Endothelial cell of umbilical vein (primary cell): ENCODE results near the gene CIC. TPM values are rescaled to one million over a fixed set of nuclear protein-coding genes. Genes with fewer than 3 reads are reported as not detected.

ENCODE experiments used
- BruUV-seq: library from RNA; stranded (reverse); fragments of 400-500 nt; replicated peaks from 2 replicates; lab custom pipeline; 2021; lab: Mats Ljungman, UMichigan
- CTCF ChIA-PET: fragments of 300-600, 350-600 bp; sonication (Branson Sonifier 250); formaldehyde crosslinking; loops from one replicate; lab custom pipeline; 2021; ENCODE audit warnings: antibody characterized with exemption, inconsistent platforms; lab: Charles Lee
- POLR2A ChIA-PET: fragments of 300-600, 350-600 bp; sonication (Branson Sonifier 250); formaldehyde crosslinking; loops from one replicate; lab custom pipeline; 2021; ENCODE audit warnings: antibody characterized with exemption, inconsistent platforms; lab: Charles Lee
- DNase-seq: peaks from one replicate; pipeline ENCODE4 v3.0.0-alpha.2; 2011; ENCODE audit warnings: low read depth, low spot score
- FAIRE-seq: peaks from 2 replicates; lab custom pipeline; 2011; peaks lifted over from hg19 to GRCh38; lab: Jason Lieb, UNC
- H2AFZ ChIP-seq: 2 replicates; pipeline ENCODE4 v1.6.0; 2012; ENCODE audit warnings: low read depth, low read length, control low read depth, inconsistent platforms
- H3K27ac ChIP-seq: 2 replicates; pipeline ENCODE4 v1.5.1; 2011; ENCODE audit warnings: low read depth, mild to moderate bottlenecking, control low read depth, low read length, moderate library complexity; ENCODE audit not compliant: insufficient read depth
- H3K27me3 ChIP-seq, 2 experiments: 2 replicates each; pipeline versions ENCODE4 v1.6.0 to v1.6.1; 2011; ENCODE audit warnings: low read length in 2 of 2, mixed read lengths in 1 of 2; ENCODE audit not compliant: control insufficient read depth in 2 of 2, insufficient read depth in 2 of 2
- H3K36me3 ChIP-seq, 2 experiments: 2 replicates in 1 of 2; 3 replicates in 1 of 2; pipeline ENCODE4 v1.5.1; 2011; ENCODE audit warnings: low read length in 2 of 2, mild to moderate bottlenecking in 1 of 2, moderate library complexity in 1 of 2; ENCODE audit not compliant: control insufficient read depth in 2 of 2, insufficient read depth in 2 of 2; ENCODE audit errors: extremely low read depth in 1 of 2
- H3K4me1 ChIP-seq: 3 replicates; pipeline ENCODE4 v1.5.1; 2011; ENCODE audit warnings: mild to moderate bottlenecking, low read length; ENCODE audit not compliant: control insufficient read depth, insufficient read depth; ENCODE audit errors: extremely low read depth
- H3K4me2 ChIP-seq: 2 replicates; pipeline ENCODE4 v1.6.1; 2011; ENCODE audit warnings: low read length, control low read depth, mixed read lengths; ENCODE audit not compliant: insufficient read depth
- H3K4me3 ChIP-seq, 3 experiments: fragments of 200-600 bp in 1 of 3; sonication (generic), shearing (Covaris generic) in 1 of 3; replicated peaks in 1 of 3; 2 replicates each; pipeline ENCODE4 v1.5.1; 2011 to 2016; ENCODE audit warnings: control low read depth in 3 of 3, low read length in 3 of 3, mild to moderate bottlenecking in 2 of 3, inconsistent platforms in 1 of 3, low read depth in 1 of 3, moderate library complexity in 1 of 3; ENCODE audit not compliant: insufficient read depth in 1 of 3
- H3K79me2 ChIP-seq: 2 replicates; pipeline ENCODE4 v1.6.0; 2012; ENCODE audit warnings: low read length, inconsistent platforms; ENCODE audit not compliant: control insufficient read depth, insufficient read depth
- H3K9ac ChIP-seq: replicated peaks from 2 replicates; pipeline ENCODE3; 2011; ENCODE audit warnings: low read length, control low read depth; ENCODE audit not compliant: insufficient read depth; ENCODE audit errors: extremely low read depth
- H3K9me1 ChIP-seq: replicated peaks from 3 replicates; pipeline ENCODE4 v1.6.0; 2011; ENCODE audit warnings: mild to moderate bottlenecking, low read length; ENCODE audit not compliant: control insufficient read depth, insufficient read depth; ENCODE audit errors: extremely low read depth
- H3K9me3 ChIP-seq: replicated peaks from 2 replicates; pipeline ENCODE4 v1.5.1; 2012; ENCODE audit warnings: low read length, inconsistent platforms; ENCODE audit not compliant: control insufficient read depth, insufficient read depth
- H4K20me1 ChIP-seq: replicated peaks from 2 replicates; pipeline ENCODE3; 2011; ENCODE audit warnings: mild to moderate bottlenecking, low read length; ENCODE audit not compliant: control insufficient read depth, insufficient read depth; ENCODE audit errors: extremely low read depth
- FOS ChIP-seq: IDR thresholded peaks from 2 replicates; pipeline ENCODE4 v1.6.1; 2011; ENCODE audit warnings: mild to moderate bottlenecking, low read length, moderate library complexity, borderline replicate concordance; ENCODE audit not compliant: insufficient read depth
- MYC ChIP-seq: IDR thresholded peaks from one replicate; pipeline ENCODE4 v1.6.1; 2011; ENCODE audit warnings: mild to moderate bottlenecking, low read depth, low read length
- POLR2A ChIP-seq: IDR thresholded peaks from 2 replicates; pipeline ENCODE4 v1.6.1; 2012; ENCODE audit warnings: low read depth, mild to moderate bottlenecking, control low read depth, low read length
- POLR2AphosphoS5 ChIP-seq: IDR thresholded peaks from 2 replicates; pipeline ENCODE4 v1.6.1; 2012; ENCODE audit warnings: low read depth, mild to moderate bottlenecking, control low read depth, low read length, moderate library complexity; ENCODE audit not compliant: insufficient read depth
- dilution Hi-C: fragments of 300-500 bp; cut with MboI; formaldehyde crosslinking; loops from one replicate; pipeline ENCODE4 v1.15.0; 2019; ENCODE audit warnings: low sequenced_read_pairs; ENCODE audit not compliant: extremely low pct_ligation_motif_present
- intact Hi-C: fragments of 100-400 bp; cut with micrococcal nuclease; formaldehyde crosslinking; loops from one replicate; pipeline ENCODE4 v1.10.0; 2022
- polyA plus RNA-seq, 4 experiments: library from polyadenylated mRNA; depleted of rRNA in 3 of 4; stranded (reverse) in 3 of 4; unstranded in 1 of 4; fragments of >200 nt; gene quantifications; 2 replicates each; pipeline versions ENCODE4 v1.2.1 to v1.2.3, GENCODE V29; 2011 to 2012; ENCODE audit warnings: missing spikeins in 1 of 4
- total RNA-seq: library from RNA; stranded (reverse); gene quantifications from 2 replicates; pipeline ENCODE4 v1.2.3, GENCODE V29; 2021

Gene CIC
- total and polyA plus RNA-seq, 2 donors (not counting 3 experiments of a cell fraction or from before 2014, with no cell fraction given): 18.4 to 86.0 TPM

DNA sequence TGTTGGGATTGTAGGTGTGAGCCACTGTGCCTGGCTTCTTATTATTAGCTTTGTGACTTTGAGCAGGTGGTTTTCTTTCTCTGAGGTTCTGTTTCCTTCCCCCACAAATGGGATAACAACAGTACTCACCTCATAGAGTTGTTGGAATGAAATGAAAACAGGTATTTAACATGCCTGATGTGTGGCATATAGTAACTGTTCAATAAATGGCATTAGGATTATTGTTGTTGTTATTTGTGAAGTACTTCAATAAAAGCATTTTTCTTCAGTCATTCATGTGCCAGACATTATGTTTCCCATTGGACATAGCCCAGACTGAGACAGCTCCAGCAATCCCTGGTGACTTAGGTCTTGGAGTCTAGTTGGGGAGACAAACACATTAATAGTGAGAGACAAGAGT is 57.9 kb downstream of the CIC start:
- DNase-seq (no peak), FAIRE-seq (no peak)
- no peak for TF ChIP-seq MYC
- CTCF ChIA-PET: no interaction called here
- peaks cover 17 to 23% of the 10 kb centered on the region in 2 experiments for H3K27me3 ChIP-seq
- H3K27ac ChIP-seq: no peak overlapping the region
- H3K9me1 ChIP-seq: no peaks in the 10 kb centered on the region
- intact Hi-C loops: no loop called here
- peaks cover 8% of the 10 kb centered on the region for H3K4me1 ChIP-seq
- H3K9ac ChIP-seq: no peak overlapping the region
- H3K9me3 ChIP-seq: no peaks in the 10 kb centered on the region
- H4K20me1 ChIP-seq: no peaks in the 10 kb centered on the region
- POLR2A ChIA-PET: interaction anchor here (0.6 kb wide), 2 partner anchors 15 to 374 kb away, joined by 3 to 4 read pairs; no protein-coding TSS in a partner anchor
- H2AFZ ChIP-seq: no peak overlapping the region
- peaks cover 3% of the 10 kb centered on the region for H3K79me2 ChIP-seq
- dilution Hi-C loops: no loop called here
- no peak overlapping the region for H3K4me2 ChIP-seq
- H3K4me3 ChIP-seq: no peak overlapping the region
- H3K36me3 ChIP-seq: no peaks in the 10 kb centered on the region
- no TSS peak for BruUV-seq

DNA sequence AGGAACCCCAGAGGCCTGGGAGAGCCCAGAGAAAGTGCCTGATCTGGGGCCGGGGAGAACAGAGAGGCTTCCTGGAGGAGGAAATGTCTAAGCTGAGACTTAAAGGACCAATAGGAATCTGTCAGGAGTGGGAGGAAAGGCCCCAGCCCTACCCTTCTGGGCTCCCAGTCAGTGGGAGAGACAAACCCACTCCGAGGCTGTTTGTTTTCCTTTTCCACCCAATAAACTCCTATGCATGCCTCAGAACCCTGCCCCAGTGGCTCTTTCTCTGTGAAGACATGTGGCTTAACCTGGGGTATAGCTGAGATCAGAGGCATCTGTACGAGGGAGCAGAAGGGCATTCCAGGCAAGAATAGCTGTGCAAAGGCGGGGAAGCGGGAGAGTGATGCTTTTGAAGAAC is 58.3 kb downstream of the CIC start:
- no peak overlapping the region for H3K4me3 ChIP-seq
- intact Hi-C loops: no loop called here

More for the DNA sequence above, 58.3 kb downstream of the CIC start:
- no peak for DNase-seq
- Histone ChIP-seq H3K36me3 (no peaks in the 10 kb centered on the region), H3K9ac (no peak overlapping the region), H3K79me2 (peaks cover 3% of the 10 kb centered on the region), H3K9me3 (no peaks in the 10 kb centered on the region), H2AFZ (no peak overlapping the region), H4K20me1 (no peaks in the 10 kb centered on the region), H3K9me1 (no peaks in the 10 kb centered on the region), H3K27me3 (peaks cover 13 to 19% of the 10 kb centered on the region in 2 experiments), H3K4me2 (no peak overlapping the region), H3K27ac (no peak overlapping the region), H3K4me1 (peaks cover 8% of the 10 kb centered on the region)
- no peak for TF ChIP-seq POLR2A
- TF ChIP-seq FOS: no peak
- TF ChIP-seq POLR2AphosphoS5: no peak
- dilution Hi-C loops: no loop called here
- POLR2A ChIA-PET: interaction anchor here (0.6 kb wide), 1 partner anchor 374 kb away, joined by 3 read pairs; no protein-coding TSS in a partner anchor
- FAIRE-seq: no peak
- no TSS peak for BruUV-seq
- CTCF ChIA-PET: interaction anchor here (0.6 kb wide), 1 partner anchor 140 kb away, joined by 3 read pairs; no protein-coding TSS in a partner anchor
